ENCODE results near the gene EP400.
"Not testable (repeated sequence)": the region's sequence is repeated elsewhere in the genome, so short reads cannot be mapped to it uniquely, and the experiment has no call there.

EP400 gene

GRCh38 chr12:132077322-132078100 lies 127.8 kb downstream of the EP400 start:
- Histone ChIP-seq H3K4me1 (ENCODE audit: control insufficient read depth in 5 of 5, insufficient read depth in 5 of 5, low read length in 5 of 5) (peaks cover 0 to 17% (median 0%) of the 10 kb centered on the region in 5 donors), H3K27ac (ENCODE audit: low read depth, low read length) (no peak overlapping the region), H3K4me3 (ENCODE audit: low read depth in 1 of 5, low read length in 5 of 5) (no peak overlapping the region), H3K27me3 (ENCODE audit: control insufficient read depth in 5 of 5, insufficient read depth in 4 of 5, low read length in 5 of 5) (no peaks in the 10 kb centered on the region), H3K9ac (ENCODE audit: low read length in 5 of 5) (no peak overlapping the region), H3K36me3 (ENCODE audit: control insufficient read depth in 5 of 5, insufficient read depth in 5 of 5, low read length in 5 of 5) (peaks cover 3 to 62% (median 53%) of the 10 kb centered on the region in 5 donors), H3K9me3 (ENCODE audit: control insufficient read depth in 5 of 5, low read length in 5 of 5) (no peaks in the 10 kb centered on the region)

GRCh38 chr12:132078190-132078589 lies 128.4 kb downstream of the EP400 start:
- Histone ChIP-seq H3K36me3 (ENCODE audit: control insufficient read depth in 5 of 5, insufficient read depth in 5 of 5, low read length in 5 of 5) (peaks cover 3 to 57% (median 47%) of the 10 kb centered on the region in 5 donors), H3K27ac (ENCODE audit: low read depth, low read length) (no peak overlapping the region), H3K4me1 (ENCODE audit: control insufficient read depth in 5 of 5, insufficient read depth in 5 of 5, low read length in 5 of 5) (peaks cover 0 to 17% (median 0%) of the 10 kb centered on the region in 5 donors), H3K4me3 (ENCODE audit: low read depth in 1 of 5, low read length in 5 of 5) (no peak overlapping the region), H3K9me3 (ENCODE audit: control insufficient read depth in 5 of 5, low read length in 5 of 5) (no peaks in the 10 kb centered on the region), H3K9ac (ENCODE audit: low read length in 5 of 5) (no peak overlapping the region), H3K27me3 (ENCODE audit: control insufficient read depth in 5 of 5, insufficient read depth in 4 of 5, low read length in 5 of 5) (no peaks in the 10 kb centered on the region)

GRCh38 chr12:132079200-132079599 lies 129.5 kb downstream of the EP400 start:
- peaks cover 3 to 22% (median 6%) of the 10 kb centered on the region in 5 donors for H3K4me1 ChIP-seq (ENCODE audit: control insufficient read depth in 5 of 5, insufficient read depth in 5 of 5, low read length in 5 of 5)
- no peak overlapping the region for H3K9ac ChIP-seq (ENCODE audit: low read length in 5 of 5)
- no peak overlapping the region for H3K27ac ChIP-seq (ENCODE audit: low read depth, low read length)
- H3K27me3 ChIP-seq (ENCODE audit: control insufficient read depth in 5 of 5, insufficient read depth in 4 of 5, low read length in 5 of 5) = no peaks in the 10 kb centered on the region
- no peak overlapping the region for H3K4me3 ChIP-seq (ENCODE audit: low read depth in 1 of 5, low read length in 5 of 5)
- H3K36me3 ChIP-seq (ENCODE audit: control insufficient read depth in 5 of 5, insufficient read depth in 5 of 5, low read length in 5 of 5) = peaks cover 3 to 53% (median 45%) of the 10 kb centered on the region in 5 donors
- no peaks in the 10 kb centered on the region for H3K9me3 ChIP-seq (ENCODE audit: control insufficient read depth in 5 of 5, low read length in 5 of 5)

- peaks cover 3 to 22% (median 6%) of the 10 kb centered on the region in 5 donors for H3K4me1 ChIP-seq (ENCODE audit: control insufficient read depth in 5 of 5, insufficient read depth in 5 of 5, low read length in 5 of 5)
- no peak overlapping the region for H3K4me3 ChIP-seq (ENCODE audit: low read depth in 1 of 5, low read length in 5 of 5)
- peaks cover 3 to 49% (median 44%) of the 10 kb centered on the region in 5 donors for H3K36me3 ChIP-seq (ENCODE audit: control insufficient read depth in 5 of 5, insufficient read depth in 5 of 5, low read length in 5 of 5)
- H3K27me3 ChIP-seq (ENCODE audit: control insufficient read depth in 5 of 5, insufficient read depth in 4 of 5, low read length in 5 of 5) = no peaks in the 10 kb centered on the region
- peak overlapping the region in 1 of 5 donors; percentile 45 for H3K9ac ChIP-seq (ENCODE audit: low read length in 5 of 5)
- H3K9me3 ChIP-seq (ENCODE audit: control insufficient read depth in 5 of 5, low read length in 5 of 5) = no peaks in the 10 kb centered on the region
- H3K27ac ChIP-seq (ENCODE audit: low read depth, low read length) = no peak overlapping the region
Measured at GRCh38 chr12:132079695-132080094, 130.0 kb downstream of the EP400 start.

GRCh38 chr12:132080515-132080914 lies 130.8 kb downstream of the EP400 start:
- not testable (repeated sequence) for H3K9me3 ChIP-seq (ENCODE audit: control insufficient read depth in 5 of 5, low read length in 5 of 5); H3K27ac ChIP-seq (ENCODE audit: low read depth, low read length); H3K4me3 ChIP-seq (ENCODE audit: low read depth in 1 of 5, low read length in 5 of 5); H3K9ac ChIP-seq (ENCODE audit: low read length in 5 of 5); H3K27me3 ChIP-seq (ENCODE audit: control insufficient read depth in 5 of 5, insufficient read depth in 4 of 5, low read length in 5 of 5)
- peaks cover 3 to 41% (median 36%) of the 10 kb centered on the region in 5 donors for H3K36me3 ChIP-seq (ENCODE audit: control insufficient read depth in 5 of 5, insufficient read depth in 5 of 5, low read length in 5 of 5)
- peaks cover 6 to 30% (median 13%) of the 10 kb centered on the region in 5 donors for H3K4me1 ChIP-seq (ENCODE audit: control insufficient read depth in 5 of 5, insufficient read depth in 5 of 5, low read length in 5 of 5)

- H3K36me3 ChIP-seq (ENCODE audit: control insufficient read depth in 5 of 5, insufficient read depth in 5 of 5, low read length in 5 of 5) = peaks cover 3 to 32% (median 27%) of the 10 kb centered on the region in 5 donors
- H3K27me3 ChIP-seq (ENCODE audit: control insufficient read depth in 5 of 5, insufficient read depth in 4 of 5, low read length in 5 of 5) = no peaks in the 10 kb centered on the region
- no peaks in the 10 kb centered on the region for H3K9me3 ChIP-seq (ENCODE audit: control insufficient read depth in 5 of 5, low read length in 5 of 5)
- no peak overlapping the region for H3K9ac ChIP-seq (ENCODE audit: low read length in 5 of 5)
- H3K4me1 ChIP-seq (ENCODE audit: control insufficient read depth in 5 of 5, insufficient read depth in 5 of 5, low read length in 5 of 5) = peaks cover 6 to 30% (median 16%) of the 10 kb centered on the region in 5 donors
- no peak overlapping the region for H3K4me3 ChIP-seq (ENCODE audit: low read depth in 1 of 5, low read length in 5 of 5)
- H3K27ac ChIP-seq (ENCODE audit: low read depth, low read length) = no peak overlapping the region
Measured at GRCh38 chr12:132081423-132081822, 131.7 kb downstream of the EP400 start.

GRCh38 chr12:132083614-132083940 lies 133.8 kb downstream of the EP400 start:
- Histone ChIP-seq H3K4me1 (ENCODE audit: control insufficient read depth in 5 of 5, insufficient read depth in 5 of 5, low read length in 5 of 5) (peaks cover 6 to 26% (median 16%) of the 10 kb centered on the region in 5 donors), H3K9me3 (ENCODE audit: control insufficient read depth in 5 of 5, low read length in 5 of 5) (no peaks in the 10 kb centered on the region), H3K4me3 (ENCODE audit: low read depth in 1 of 5, low read length in 5 of 5) (peak overlapping the region; percentile 63 to 75 (median 71)), H3K36me3 (ENCODE audit: control insufficient read depth in 5 of 5, insufficient read depth in 5 of 5, low read length in 5 of 5) (peaks cover 0 to 12% (median 6%) of the 10 kb centered on the region in 5 donors), H3K27ac (ENCODE audit: low read depth, low read length) (peak overlapping the region; percentile 30), H3K9ac (ENCODE audit: low read length in 5 of 5) (peak overlapping the region in 4 of 5 donors; percentile 45 to 71 (median 52)), H3K27me3 (ENCODE audit: control insufficient read depth in 5 of 5, insufficient read depth in 4 of 5, low read length in 5 of 5) (no peaks in the 10 kb centered on the region)

- peak overlapping the region; percentile 93 for H3K27ac ChIP-seq (ENCODE audit: low read depth, low read length)
- H3K36me3 ChIP-seq (ENCODE audit: control insufficient read depth in 5 of 5, insufficient read depth in 5 of 5, low read length in 5 of 5) = peaks cover 0 to 11% (median 5%) of the 10 kb centered on the region in 5 donors
- H3K4me3 ChIP-seq (ENCODE audit: low read depth in 1 of 5, low read length in 5 of 5) = peak overlapping the region; percentile 71 to 77 (median 73)
- H3K9me3 ChIP-seq (ENCODE audit: control insufficient read depth in 5 of 5, low read length in 5 of 5) = no peaks in the 10 kb centered on the region
- H3K27me3 ChIP-seq (ENCODE audit: control insufficient read depth in 5 of 5, insufficient read depth in 4 of 5, low read length in 5 of 5) = no peaks in the 10 kb centered on the region
- H3K4me1 ChIP-seq (ENCODE audit: control insufficient read depth in 5 of 5, insufficient read depth in 5 of 5, low read length in 5 of 5) = peaks cover 6 to 26% (median 16%) of the 10 kb centered on the region in 5 donors
- H3K9ac ChIP-seq (ENCODE audit: low read length in 5 of 5) = peak overlapping the region; percentile 50 to 87 (median 76)
Measured at GRCh38 chr12:132083941-132084620, 134.3 kb downstream of the EP400 start.

- no peaks in the 10 kb centered on the region for H3K9me3 ChIP-seq (ENCODE audit: control insufficient read depth in 5 of 5, low read length in 5 of 5)
- peaks cover 6 to 23% (median 16%) of the 10 kb centered on the region in 5 donors for H3K4me1 ChIP-seq (ENCODE audit: control insufficient read depth in 5 of 5, insufficient read depth in 5 of 5, low read length in 5 of 5)
- peak overlapping the region; percentile 93 for H3K27ac ChIP-seq (ENCODE audit: low read depth, low read length)
- peak overlapping the region; percentile 75 to 87 (median 84) for H3K9ac ChIP-seq (ENCODE audit: low read length in 5 of 5)
- H3K27me3 ChIP-seq (ENCODE audit: control insufficient read depth in 5 of 5, insufficient read depth in 4 of 5, low read length in 5 of 5) = no peaks in the 10 kb centered on the region
- H3K4me3 ChIP-seq (ENCODE audit: low read depth in 1 of 5, low read length in 5 of 5) = peak overlapping the region; percentile 67 to 77 (median 73)
- H3K36me3 ChIP-seq (ENCODE audit: control insufficient read depth in 5 of 5, insufficient read depth in 5 of 5, low read length in 5 of 5) = peaks cover 4 to 11% (median 5%) of the 10 kb centered on the region in 5 donors
Measured at GRCh38 chr12:132084621-132085290, 135.0 kb downstream of the EP400 start.
